ENCODE measurements around the gene SND1.

Gene SND1

DNA sequence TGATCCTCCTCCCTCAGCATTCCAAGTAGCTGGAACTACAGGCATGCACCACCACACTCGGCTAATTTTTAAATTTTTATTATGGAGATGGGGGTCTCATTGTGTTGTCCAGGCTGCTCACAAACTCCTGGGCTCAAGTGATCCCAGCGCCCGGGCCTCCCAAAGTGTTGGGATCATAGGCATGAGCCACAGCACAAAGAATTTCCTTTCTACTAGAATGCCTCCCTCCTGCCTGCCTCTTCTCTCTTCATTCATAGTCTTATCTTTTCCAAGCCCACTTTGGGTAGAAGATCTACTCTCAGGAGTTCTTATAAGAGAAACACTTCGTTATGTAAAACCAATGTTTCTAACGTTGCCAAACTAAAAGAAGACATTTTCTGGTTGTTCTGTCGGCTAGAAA lies 235.1 kb downstream of the SND1 start:
- ATAC-seq = no peak
- TF ChIP-seq, protein P1, sequence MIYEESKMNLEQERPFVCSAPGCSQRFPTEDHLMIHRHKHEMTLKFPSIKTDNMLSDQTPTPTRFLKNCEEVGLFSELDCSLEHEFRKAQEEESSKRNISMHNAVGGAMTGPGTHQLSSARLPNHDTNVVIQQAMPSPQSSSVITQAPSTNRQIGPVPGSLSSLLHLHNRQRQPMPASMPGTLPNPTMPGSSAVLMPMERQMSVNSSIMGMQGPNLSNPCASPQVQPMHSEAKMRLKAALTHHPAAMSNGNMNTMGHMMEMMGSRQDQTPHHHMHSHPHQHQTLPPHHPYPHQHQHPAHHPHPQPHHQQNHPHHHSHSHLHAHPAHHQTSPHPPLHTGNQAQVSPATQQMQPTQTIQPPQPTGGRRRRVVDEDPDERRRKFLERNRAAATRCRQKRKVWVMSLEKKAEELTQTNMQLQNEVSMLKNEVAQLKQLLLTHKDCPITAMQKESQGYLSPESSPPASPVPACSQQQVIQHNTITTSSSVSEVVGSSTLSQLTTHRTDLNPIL (CRISPR knock-in tag; IDR thresholded peaks at IDR 0.05; ENCODE audit: low read depth) = no peak
- no peak for TF ChIP-seq TCF4 (CRISPR knock-in tag; IDR thresholded peaks at IDR 0.05; ENCODE audit: borderline replicate concordance)
- no peak for TF ChIP-seq ZC3H10 (CRISPR knock-in tag; IDR thresholded peaks at IDR 0.05)
- TF ChIP-seq, protein P2, sequence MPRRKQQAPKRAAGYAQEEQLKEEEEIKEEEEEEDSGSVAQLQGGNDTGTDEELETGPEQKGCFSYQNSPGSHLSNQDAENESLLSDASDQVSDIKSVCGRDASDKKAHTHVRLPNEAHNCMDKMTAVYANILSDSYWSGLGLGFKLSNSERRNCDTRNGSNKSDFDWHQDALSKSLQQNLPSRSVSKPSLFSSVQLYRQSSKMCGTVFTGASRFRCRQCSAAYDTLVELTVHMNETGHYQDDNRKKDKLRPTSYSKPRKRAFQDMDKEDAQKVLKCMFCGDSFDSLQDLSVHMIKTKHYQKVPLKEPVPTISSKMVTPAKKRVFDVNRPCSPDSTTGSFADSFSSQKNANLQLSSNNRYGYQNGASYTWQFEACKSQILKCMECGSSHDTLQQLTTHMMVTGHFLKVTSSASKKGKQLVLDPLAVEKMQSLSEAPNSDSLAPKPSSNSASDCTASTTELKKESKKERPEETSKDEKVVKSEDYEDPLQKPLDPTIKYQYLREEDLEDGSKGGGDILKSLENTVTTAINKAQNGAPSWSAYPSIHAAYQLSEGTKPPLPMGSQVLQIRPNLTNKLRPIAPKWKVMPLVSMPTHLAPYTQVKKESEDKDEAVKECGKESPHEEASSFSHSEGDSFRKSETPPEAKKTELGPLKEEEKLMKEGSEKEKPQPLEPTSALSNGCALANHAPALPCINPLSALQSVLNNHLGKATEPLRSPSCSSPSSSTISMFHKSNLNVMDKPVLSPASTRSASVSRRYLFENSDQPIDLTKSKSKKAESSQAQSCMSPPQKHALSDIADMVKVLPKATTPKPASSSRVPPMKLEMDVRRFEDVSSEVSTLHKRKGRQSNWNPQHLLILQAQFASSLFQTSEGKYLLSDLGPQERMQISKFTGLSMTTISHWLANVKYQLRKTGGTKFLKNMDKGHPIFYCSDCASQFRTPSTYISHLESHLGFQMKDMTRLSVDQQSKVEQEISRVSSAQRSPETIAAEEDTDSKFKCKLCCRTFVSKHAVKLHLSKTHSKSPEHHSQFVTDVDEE (CRISPR knock-in tag; IDR thresholded peaks at IDR 0.05) = no peak
- no peak for TF ChIP-seq ZFP3 (CRISPR knock-in tag; IDR thresholded peaks at IDR 0.05)
- TF ChIP-seq, protein P3, sequence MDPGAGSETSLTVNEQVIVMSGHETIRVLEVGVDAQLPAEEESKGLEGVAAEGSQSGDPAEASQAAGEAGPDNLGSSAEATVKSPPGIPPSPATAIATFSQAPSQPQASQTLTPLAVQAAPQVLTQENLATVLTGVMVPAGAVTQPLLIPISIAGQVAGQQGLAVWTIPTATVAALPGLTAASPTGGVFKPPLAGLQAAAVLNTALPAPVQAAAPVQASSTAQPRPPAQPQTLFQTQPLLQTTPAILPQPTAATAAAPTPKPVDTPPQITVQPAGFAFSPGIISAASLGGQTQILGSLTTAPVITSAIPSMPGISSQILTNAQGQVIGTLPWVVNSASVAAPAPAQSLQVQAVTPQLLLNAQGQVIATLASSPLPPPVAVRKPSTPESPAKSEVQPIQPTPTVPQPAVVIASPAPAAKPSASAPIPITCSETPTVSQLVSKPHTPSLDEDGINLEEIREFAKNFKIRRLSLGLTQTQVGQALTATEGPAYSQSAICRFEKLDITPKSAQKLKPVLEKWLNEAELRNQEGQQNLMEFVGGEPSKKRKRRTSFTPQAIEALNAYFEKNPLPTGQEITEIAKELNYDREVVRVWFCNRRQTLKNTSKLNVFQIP (CRISPR knock-in tag; IDR thresholded peaks at IDR 0.05; ENCODE audit: borderline replicate concordance, low read depth) = no peak
- TF ChIP-seq ZFP30 (CRISPR knock-in tag; IDR thresholded peaks at IDR 0.05) = no peak
- no peak for TF ChIP-seq ESRRG (CRISPR knock-in tag; IDR thresholded peaks at IDR 0.05)
- no peak for TF ChIP-seq SNAI2 (CRISPR knock-in tag; IDR thresholded peaks at IDR 0.05)
- no peak for TF ChIP-seq OSR1 (CRISPR knock-in tag; IDR thresholded peaks at IDR 0.05)
- TF ChIP-seq ZNF8 (CRISPR knock-in tag; IDR thresholded peaks at IDR 0.05) = no peak
- TF ChIP-seq ISL1 (CRISPR knock-in tag; IDR thresholded peaks at IDR 0.05) = no peak
- TF ChIP-seq BACH2 (CRISPR knock-in tag; IDR thresholded peaks at IDR 0.05; ENCODE audit: borderline replicate concordance) = no peak
- no peak for TF ChIP-seq ZNF565 (CRISPR knock-in tag; conservative IDR thresholded peaks at IDR 0.05; ENCODE audit: low read depth)
- TF ChIP-seq RARB (CRISPR knock-in tag; IDR thresholded peaks at IDR 0.05) = no peak
- no peak for TF ChIP-seq TOX (CRISPR knock-in tag; IDR thresholded peaks at IDR 0.05; ENCODE audit: borderline replicate concordance)
- TF ChIP-seq GLIS3 (CRISPR knock-in tag; IDR thresholded peaks at IDR 0.05) = no peak
- no peak for TF ChIP-seq ARNTL (CRISPR knock-in tag; IDR thresholded peaks at IDR 0.05; ENCODE audit: borderline replicate concordance, low read depth)
- TF ChIP-seq, protein P4, sequence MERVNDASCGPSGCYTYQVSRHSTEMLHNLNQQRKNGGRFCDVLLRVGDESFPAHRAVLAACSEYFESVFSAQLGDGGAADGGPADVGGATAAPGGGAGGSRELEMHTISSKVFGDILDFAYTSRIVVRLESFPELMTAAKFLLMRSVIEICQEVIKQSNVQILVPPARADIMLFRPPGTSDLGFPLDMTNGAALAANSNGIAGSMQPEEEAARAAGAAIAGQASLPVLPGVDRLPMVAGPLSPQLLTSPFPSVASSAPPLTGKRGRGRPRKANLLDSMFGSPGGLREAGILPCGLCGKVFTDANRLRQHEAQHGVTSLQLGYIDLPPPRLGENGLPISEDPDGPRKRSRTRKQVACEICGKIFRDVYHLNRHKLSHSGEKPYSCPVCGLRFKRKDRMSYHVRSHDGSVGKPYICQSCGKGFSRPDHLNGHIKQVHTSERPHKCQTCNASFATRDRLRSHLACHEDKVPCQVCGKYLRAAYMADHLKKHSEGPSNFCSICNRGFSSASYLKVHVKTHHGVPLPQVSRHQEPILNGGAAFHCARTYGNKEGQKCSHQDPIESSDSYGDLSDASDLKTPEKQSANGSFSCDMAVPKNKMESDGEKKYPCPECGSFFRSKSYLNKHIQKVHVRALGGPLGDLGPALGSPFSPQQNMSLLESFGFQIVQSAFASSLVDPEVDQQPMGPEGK (CRISPR knock-in tag; IDR thresholded peaks at IDR 0.05; ENCODE audit: borderline replicate concordance) = no peak
- no peak for TF ChIP-seq PPARA (CRISPR knock-in tag; IDR thresholded peaks at IDR 0.05; ENCODE audit: borderline replicate concordance)

DNA sequence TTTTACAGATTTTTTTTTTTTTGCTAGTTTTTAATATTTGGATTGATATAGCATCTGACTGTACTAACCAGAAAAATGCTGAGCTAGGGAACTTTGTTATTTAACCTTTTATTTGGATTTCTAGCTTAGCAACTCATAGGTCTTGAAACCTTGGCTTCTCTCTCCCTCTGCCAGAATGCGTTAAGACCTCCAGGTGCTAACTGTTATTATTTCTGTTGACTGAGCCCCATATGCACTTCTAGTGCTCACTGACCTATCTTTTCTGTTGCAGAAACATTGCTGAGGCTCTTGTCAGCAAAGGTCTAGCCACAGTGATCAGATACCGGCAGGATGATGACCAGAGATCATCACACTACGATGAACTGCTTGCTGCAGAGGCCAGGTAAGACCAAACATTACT lies 235.6 kb downstream of the SND1 start:
- TF ChIP-seq TCF4 (CRISPR knock-in tag; IDR thresholded peaks at IDR 0.05; ENCODE audit: borderline replicate concordance) (no peak), OSR1 (CRISPR knock-in tag; IDR thresholded peaks at IDR 0.05) (no peak), ARNTL (CRISPR knock-in tag; IDR thresholded peaks at IDR 0.05; ENCODE audit: borderline replicate concordance, low read depth) (no peak), ESRRG (CRISPR knock-in tag; IDR thresholded peaks at IDR 0.05) (no peak), BACH2 (CRISPR knock-in tag; IDR thresholded peaks at IDR 0.05; ENCODE audit: borderline replicate concordance) (no peak)
- no peak for ATAC-seq

DNA sequence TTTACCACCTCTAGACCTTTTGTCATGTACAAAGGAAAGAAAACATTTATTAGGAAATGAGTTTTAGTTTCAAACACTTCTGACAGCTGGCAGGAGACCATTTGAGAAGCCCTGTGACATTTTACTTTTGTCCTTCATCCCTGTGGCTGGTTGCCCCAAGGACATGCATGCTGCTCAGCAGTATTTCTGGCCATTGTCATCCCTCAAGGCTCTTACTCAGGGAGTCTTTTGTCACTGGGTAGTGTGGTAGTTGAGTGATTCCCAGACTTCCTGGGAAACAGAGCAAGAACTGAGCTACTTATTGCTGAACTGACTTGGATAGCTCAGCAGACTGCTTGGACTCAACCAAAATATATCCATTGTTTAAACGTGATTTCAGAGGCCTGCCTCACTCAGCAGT lies 236.4 kb downstream of the SND1 start:
- TF ChIP-seq ZNF70 (CRISPR knock-in tag; IDR thresholded peaks at IDR 0.05) = no peak
- ATAC-seq = no peak

DNA sequence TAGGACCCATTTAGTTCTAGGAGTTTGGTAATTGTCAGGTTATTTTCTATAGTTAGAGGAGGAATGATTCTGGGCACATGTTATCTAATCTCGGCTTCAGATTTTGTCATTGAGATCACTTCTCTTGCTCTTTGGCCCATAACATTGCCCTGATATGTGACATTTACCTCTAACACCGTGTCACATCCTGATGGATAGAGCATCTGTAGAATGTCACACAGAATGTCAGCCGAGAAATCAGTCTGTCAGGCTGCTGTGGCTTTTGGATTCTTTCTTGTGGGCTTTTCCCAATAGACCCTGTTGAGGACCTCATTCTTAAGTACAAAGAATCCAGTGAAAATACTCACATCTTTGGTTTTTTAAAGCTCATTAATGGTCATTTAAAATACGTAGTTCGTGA lies 236.8 kb downstream of the SND1 start:
- no peak for ATAC-seq

More for the DNA sequence above, 236.8 kb downstream of the SND1 start:
- TF ChIP-seq TCF4 (CRISPR knock-in tag; IDR thresholded peaks at IDR 0.05; ENCODE audit: borderline replicate concordance) (no peak), ZC3H10 (CRISPR knock-in tag; IDR thresholded peaks at IDR 0.05) (no peak), PPARA (CRISPR knock-in tag; IDR thresholded peaks at IDR 0.05; ENCODE audit: borderline replicate concordance) (no peak), RARB (CRISPR knock-in tag; IDR thresholded peaks at IDR 0.05) (no peak)
- TF ChIP-seq, protein P1 (CRISPR knock-in tag; IDR thresholded peaks at IDR 0.05; ENCODE audit: low read depth) = no peak
